GM18511 (cell line): Measurements from ENCODE around the gene ZNF814.
"Not testable (repeated sequence)": the region's sequence is repeated elsewhere in the genome, so short reads cannot be mapped to it uniquely, and the experiment has no call there.

ENCODE experiments used
- ATAC-seq: cut with Tn5 transposase; IDR thresholded peaks from one replicate; pipeline ENCODE4 v1.9.1; 2021; ENCODE audit warnings: mild to moderate bottlenecking, moderate library complexity; ENCODE audit not compliant: unreplicated experiment

The ZNF814 gene

GRCh38 chr19:57819475-57820148 is 69.2 kb downstream of the ZNF814 start:
- ATAC-seq = peak; percentile 88

- no peak for ATAC-seq
Observed at GRCh38 chr19:57818378-57818777, 70.5 kb downstream of the ZNF814 start.

- ATAC-seq = no peak
Observed at GRCh38 chr19:57817976-57818375, 70.9 kb downstream of the ZNF814 start.

- no peak for ATAC-seq
Observed at GRCh38 chr19:57816652-57817051, 72.2 kb downstream of the ZNF814 start.

GRCh38 chr19:57815247-57816075 is 73.4 kb downstream of the ZNF814 start:
- ATAC-seq = no peak

- ATAC-seq = peak; percentile 76
Observed at GRCh38 chr19:57814505-57815246, 74.2 kb downstream of the ZNF814 start, which contains the start of gene ZNF552. Gene ZNF552, minus strand, starts transcription at chr19:57814913. Its CDS starts 170 bp downstream, at chr19:57814743.

- no peak for ATAC-seq
Observed at GRCh38 chr19:57813919-57814504, 74.8 kb downstream of the ZNF814 start.

GRCh38 chr19:57812975-57813820 is 75.6 kb downstream of the ZNF814 start:
- not testable (repeated sequence) for ATAC-seq

GRCh38 chr19:57812226-57812625 is 76.6 kb downstream of the ZNF814 start:
- ATAC-seq = no peak

- ATAC-seq = not testable (repeated sequence)
Observed at GRCh38 chr19:57810410-57811295, 78.2 kb downstream of the ZNF814 start.

- no peak for ATAC-seq
Observed at GRCh38 chr19:57807541-57807940, 81.3 kb downstream of the ZNF814 start.

GRCh38 chr19:57803594-57804325 is 85.1 kb downstream of the ZNF814 start:
- no peak for ATAC-seq

GRCh38 chr19:57803265-57803593 is 85.6 kb downstream of the ZNF814 start:
- ATAC-seq = no peak

GRCh38 chr19:57802269-57802668 is 86.6 kb downstream of the ZNF814 start:
- no peak for ATAC-seq

- ATAC-seq = no peak
Observed at GRCh38 chr19:57800696-57801095, 88.1 kb downstream of the ZNF814 start.
